Astrocyte (in vitro differentiated cells and primary cell): ENCODE measurements around the gene CNTNAP2. TPM values are rescaled to one million over a fixed set of nuclear protein-coding genes. Genes with fewer than 3 reads are reported as not detected.

Source experiments
- DNase-seq: peaks from one replicate; pipeline ENCODE4 v3.0.0-alpha.2; 2010; ENCODE audit warnings: low read depth
- FAIRE-seq: peaks from 2 replicates; lab custom pipeline; 2011; peaks lifted over from hg19 to GRCh38; lab: Jason Lieb, UNC
- H2AFZ ChIP-seq: 2 replicates; pipeline ENCODE4 v1.6.0; 2012; ENCODE audit warnings: low read depth, low read length, inconsistent platforms
- H3K27ac ChIP-seq: 2 replicates; pipeline ENCODE4 v1.5.1; 2011; ENCODE audit warnings: low read depth, low read length, inconsistent platforms
- H3K27me3 ChIP-seq: 2 replicates; pipeline ENCODE4 v1.6.0; 2011; ENCODE audit warnings: low read length, inconsistent platforms; ENCODE audit not compliant: insufficient read depth
- H3K36me3 ChIP-seq: 2 replicates; pipeline ENCODE4 v1.5.1; 2011; ENCODE audit warnings: low read length, inconsistent platforms; ENCODE audit not compliant: insufficient read depth
- H3K4me1 ChIP-seq: 2 replicates; pipeline ENCODE4 v1.5.1; 2011; ENCODE audit warnings: low read length, inconsistent platforms; ENCODE audit not compliant: insufficient read depth
- H3K4me2 ChIP-seq: 2 replicates; pipeline ENCODE4 v1.6.0; 2012; ENCODE audit warnings: low read length, inconsistent platforms
- H3K4me3 ChIP-seq: 2 replicates; pipeline ENCODE4 v1.5.1; 2011; ENCODE audit warnings: low read depth, mild to moderate bottlenecking, low read length, inconsistent platforms; ENCODE audit not compliant: insufficient read depth
- H3K79me2 ChIP-seq: 2 replicates; pipeline ENCODE4 v1.6.0; 2012; ENCODE audit warnings: mild to moderate bottlenecking, low read length, inconsistent platforms; ENCODE audit not compliant: insufficient read depth
- H3K9ac ChIP-seq: 2 replicates; pipeline ENCODE4 v1.6.0; 2012; ENCODE audit warnings: mild to moderate bottlenecking, low read length, inconsistent platforms
- H3K9me3 ChIP-seq: 2 replicates; pipeline ENCODE4 v1.5.1; 2012; ENCODE audit warnings: low read depth, mild to moderate bottlenecking, low read length, inconsistent platforms; ENCODE audit not compliant: insufficient read depth
- H4K20me1 ChIP-seq: 2 replicates; pipeline ENCODE4 v1.6.0; 2012; ENCODE audit warnings: low read length, inconsistent platforms; ENCODE audit not compliant: insufficient read depth
- H3K27ac Mint-ChIP-seq: one replicate; pipeline ENCODE4 v1.8.0; 2021; ENCODE audit warnings: mild to moderate bottlenecking, mixed read lengths; ENCODE audit not compliant: unreplicated experiment
- H3K27me3 Mint-ChIP-seq: one replicate; pipeline ENCODE4 v1.8.0; 2021; ENCODE audit warnings: low read depth, mixed read lengths; ENCODE audit not compliant: unreplicated experiment
- H3K36me3 Mint-ChIP-seq: one replicate; pipeline ENCODE4 v1.8.0; 2021; ENCODE audit warnings: low read depth, mixed read lengths; ENCODE audit not compliant: unreplicated experiment
- H3K4me1 Mint-ChIP-seq: one replicate; pipeline ENCODE4 v1.8.0; 2021; ENCODE audit warnings: low read depth, mixed read lengths; ENCODE audit not compliant: unreplicated experiment
- H3K4me3 Mint-ChIP-seq: one replicate; pipeline ENCODE4 v1.8.0; 2021; ENCODE audit warnings: mild to moderate bottlenecking, moderate library complexity, mixed read lengths; ENCODE audit not compliant: unreplicated experiment
- H3K9me3 Mint-ChIP-seq: one replicate; pipeline ENCODE4 v1.8.0; 2021; ENCODE audit warnings: mild to moderate bottlenecking, mixed read lengths; ENCODE audit not compliant: unreplicated experiment
- CTCF ChIP-seq: IDR thresholded peaks from 2 replicates; pipeline ENCODE4 v1.5.1; 2011; ENCODE audit warnings: low read depth, mild to moderate bottlenecking, inconsistent platforms, low read length, moderate library complexity; ENCODE audit not compliant: insufficient read depth
- EZH2 ChIP-seq: IDR thresholded peaks from 2 replicates; pipeline ENCODE4 v1.6.1; 2012; ENCODE audit warnings: mild to moderate bottlenecking, low read length, inconsistent platforms; ENCODE audit not compliant: insufficient read depth
- total RNA-seq: library from RNA; stranded (reverse); gene quantifications from 2 replicates; pipeline ENCODE4 v1.2.1, GENCODE V29; 2021

CNTNAP2 gene
- total RNA-seq, 1 donor from 2014 or later, result 20.0 TPM

DNA sequence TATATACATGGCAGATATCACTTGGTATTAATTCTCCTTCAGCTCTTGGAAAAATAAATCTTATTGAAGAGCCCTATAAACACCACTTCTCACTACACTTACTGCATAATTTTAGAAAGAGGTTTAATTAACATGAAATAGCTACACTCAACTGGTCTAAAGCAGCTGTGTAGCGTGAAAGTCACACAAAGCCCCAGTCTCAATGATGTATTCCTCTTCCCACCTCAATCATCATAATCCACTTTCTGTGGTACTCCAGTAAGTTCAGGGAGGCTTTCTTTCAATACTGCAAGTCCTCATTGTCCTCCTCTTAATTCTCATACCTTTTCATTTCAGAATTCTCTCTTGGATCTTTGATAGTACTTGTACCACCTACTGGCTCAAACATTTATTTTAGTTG, 688.0 kb downstream of the CNTNAP2 start:
- Histone ChIP-seq H3K4me1 (no peaks in the 10 kb centered on the region), H4K20me1 (no peaks in the 10 kb centered on the region), H3K79me2 (no peaks in the 10 kb centered on the region), H3K4me3 (no peak overlapping the region), H3K27me3 (no peaks in the 10 kb centered on the region), H3K9me3 (peaks cover 3% of the 10 kb centered on the region), H3K27ac (no peak overlapping the region), H3K36me3 (no peaks in the 10 kb centered on the region), H3K9ac (no peak overlapping the region), H3K4me2 (no peak overlapping the region), H2AFZ (no peak overlapping the region)
- H3K4me3 Mint-ChIP-seq, result no peak overlapping the region
- H3K4me1 Mint-ChIP-seq, result no peaks in the 10 kb centered on the region
- no peaks in the 10 kb centered on the region for H3K27me3 Mint-ChIP-seq
- FAIRE-seq, result no peak
- H3K27ac Mint-ChIP-seq, result no peak overlapping the region
- no peaks in the 10 kb centered on the region for H3K36me3 Mint-ChIP-seq
- TF ChIP-seq CTCF (no peak), EZH2 (no peak)
- DNase-seq, result no peak
- no peaks in the 10 kb centered on the region for H3K9me3 Mint-ChIP-seq

- TF ChIP-seq EZH2 (no peak), CTCF (no peak)
- H2AFZ ChIP-seq, result no peak overlapping the region
- Mint-ChIP-seq H3K27me3 (no peaks in the 10 kb centered on the region), H3K27ac (no peak overlapping the region), H3K36me3 (no peaks in the 10 kb centered on the region), H3K4me1 (no peaks in the 10 kb centered on the region), H3K9me3 (no peaks in the 10 kb centered on the region), H3K4me3 (no peak overlapping the region)
- DNase-seq (no peak), FAIRE-seq (no peak)
- no peak overlapping the region for H3K27ac ChIP-seq
- no peaks in the 10 kb centered on the region for H3K27me3 ChIP-seq
- H3K36me3 ChIP-seq, result no peaks in the 10 kb centered on the region
- H4K20me1 ChIP-seq, result no peaks in the 10 kb centered on the region
- no peak overlapping the region for H3K4me3 ChIP-seq
- H3K4me1 ChIP-seq, result no peaks in the 10 kb centered on the region
- no peak overlapping the region for H3K9ac ChIP-seq
- H3K4me2 ChIP-seq, result no peak overlapping the region
- H3K79me2 ChIP-seq, result no peaks in the 10 kb centered on the region
- peaks cover 3% of the 10 kb centered on the region for H3K9me3 ChIP-seq
Measured at GRCh38 chr7:146805082-146805481, 688.5 kb downstream of the CNTNAP2 start.

GRCh38 chr7:146826329-146826728, 709.7 kb downstream of the CNTNAP2 start:
- Mint-ChIP-seq H3K27ac (no peak overlapping the region), H3K9me3 (no peaks in the 10 kb centered on the region), H3K4me3 (no peak overlapping the region), H3K4me1 (no peaks in the 10 kb centered on the region), H3K36me3 (no peaks in the 10 kb centered on the region), H3K27me3 (no peaks in the 10 kb centered on the region)
- DNase-seq (no peak), FAIRE-seq (no peak)
- H3K9me3 ChIP-seq, result no peaks in the 10 kb centered on the region
- no peaks in the 10 kb centered on the region for H3K27me3 ChIP-seq
- no peaks in the 10 kb centered on the region for H4K20me1 ChIP-seq
- no peak overlapping the region for H3K4me3 ChIP-seq
- H3K27ac ChIP-seq, result no peak overlapping the region
- no peak overlapping the region for H2AFZ ChIP-seq
- H3K4me1 ChIP-seq, result no peaks in the 10 kb centered on the region
- H3K79me2 ChIP-seq, result no peaks in the 10 kb centered on the region
- H3K4me2 ChIP-seq, result no peak overlapping the region
- no peak for TF ChIP-seq CTCF
- no peak for TF ChIP-seq EZH2
- no peak overlapping the region for H3K9ac ChIP-seq
- H3K36me3 ChIP-seq, result no peaks in the 10 kb centered on the region
